ENCODE results near the gene ABHD16B. TPM values are rescaled to one million over a fixed set of nuclear protein-coding genes. Genes with fewer than 3 reads are reported as not detected.
A peak's percentile ranks its signal among the peaks of the same experiment; 100 is the strongest.

Gene ABHD16B
- not detected in 2 replicates for polyA plus RNA-seq (2011; rRNA removed)
- not detected in 2 replicates for polyA minus RNA-seq (2011; rRNA and poly(A)+ RNA removed)

DNA sequence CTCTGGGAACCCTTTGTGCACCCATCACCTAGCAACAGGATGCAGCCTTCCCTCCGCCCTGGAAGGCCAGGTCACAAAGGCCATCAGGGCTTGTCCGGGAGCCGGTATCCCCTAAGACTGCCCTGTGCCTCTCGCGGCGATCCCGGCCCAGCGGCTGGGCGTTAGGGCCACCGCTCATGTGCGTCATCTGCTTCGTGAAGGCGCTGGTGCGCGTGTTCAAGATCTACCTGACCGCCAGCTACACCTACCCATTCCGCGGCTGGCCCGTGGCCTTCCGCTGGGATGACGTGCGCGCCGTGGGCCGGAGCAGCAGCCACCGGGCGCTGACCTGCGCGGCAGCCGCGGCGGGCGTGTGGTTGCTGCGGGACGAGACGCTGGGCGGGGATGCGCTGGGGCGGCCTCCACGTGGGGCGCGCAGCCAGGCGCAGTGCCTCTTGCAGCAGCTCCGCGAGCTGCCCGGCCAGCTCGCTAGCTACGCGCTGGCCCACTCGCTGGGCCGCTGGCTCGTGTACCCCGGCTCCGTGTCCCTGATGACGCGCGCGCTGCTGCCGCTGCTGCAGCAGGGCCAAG lies at the start of gene ABHD16B:
TSS of gene ABHD16B (plus strand) at position 134 of the 570 bp plus-strand sequence. CDS start at position 177, 43 bp downstream.
- no peaks in the 10 kb centered on the region for H3K27me3 ChIP-seq (ENCODE audit: control insufficient read depth, insufficient read depth, low read length)
- CTCF ChIA-PET, result no interaction called here
- H3K4me3 ChIP-seq (ENCODE audit: low read depth, low read length), result no peak within 1 kb of the TSS
- no peak for DNase-seq (ENCODE audit: low read depth, low spot score)
- peaks cover 2% of the 10 kb centered on the region; the same call in 1 of the 2 replicates for H3K9me3 ChIP-seq (ENCODE audit: control insufficient read depth, insufficient read depth, low read length)
- no peak within 1 kb of the TSS for H3K27ac ChIP-seq (ENCODE audit: low read depth, low read length)
- TF ChIP-seq, protein P1, sequence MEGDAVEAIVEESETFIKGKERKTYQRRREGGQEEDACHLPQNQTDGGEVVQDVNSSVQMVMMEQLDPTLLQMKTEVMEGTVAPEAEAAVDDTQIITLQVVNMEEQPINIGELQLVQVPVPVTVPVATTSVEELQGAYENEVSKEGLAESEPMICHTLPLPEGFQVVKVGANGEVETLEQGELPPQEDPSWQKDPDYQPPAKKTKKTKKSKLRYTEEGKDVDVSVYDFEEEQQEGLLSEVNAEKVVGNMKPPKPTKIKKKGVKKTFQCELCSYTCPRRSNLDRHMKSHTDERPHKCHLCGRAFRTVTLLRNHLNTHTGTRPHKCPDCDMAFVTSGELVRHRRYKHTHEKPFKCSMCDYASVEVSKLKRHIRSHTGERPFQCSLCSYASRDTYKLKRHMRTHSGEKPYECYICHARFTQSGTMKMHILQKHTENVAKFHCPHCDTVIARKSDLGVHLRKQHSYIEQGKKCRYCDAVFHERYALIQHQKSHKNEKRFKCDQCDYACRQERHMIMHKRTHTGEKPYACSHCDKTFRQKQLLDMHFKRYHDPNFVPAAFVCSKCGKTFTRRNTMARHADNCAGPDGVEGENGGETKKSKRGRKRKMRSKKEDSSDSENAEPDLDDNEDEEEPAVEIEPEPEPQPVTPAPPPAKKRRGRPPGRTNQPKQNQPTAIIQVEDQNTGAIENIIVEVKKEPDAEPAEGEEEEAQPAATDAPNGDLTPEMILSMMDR (IDR thresholded peaks at IDR 0.05; ENCODE audit: low read depth, low read length), result no peak
- POLR2A ChIA-PET, result no interaction called here

DNA sequence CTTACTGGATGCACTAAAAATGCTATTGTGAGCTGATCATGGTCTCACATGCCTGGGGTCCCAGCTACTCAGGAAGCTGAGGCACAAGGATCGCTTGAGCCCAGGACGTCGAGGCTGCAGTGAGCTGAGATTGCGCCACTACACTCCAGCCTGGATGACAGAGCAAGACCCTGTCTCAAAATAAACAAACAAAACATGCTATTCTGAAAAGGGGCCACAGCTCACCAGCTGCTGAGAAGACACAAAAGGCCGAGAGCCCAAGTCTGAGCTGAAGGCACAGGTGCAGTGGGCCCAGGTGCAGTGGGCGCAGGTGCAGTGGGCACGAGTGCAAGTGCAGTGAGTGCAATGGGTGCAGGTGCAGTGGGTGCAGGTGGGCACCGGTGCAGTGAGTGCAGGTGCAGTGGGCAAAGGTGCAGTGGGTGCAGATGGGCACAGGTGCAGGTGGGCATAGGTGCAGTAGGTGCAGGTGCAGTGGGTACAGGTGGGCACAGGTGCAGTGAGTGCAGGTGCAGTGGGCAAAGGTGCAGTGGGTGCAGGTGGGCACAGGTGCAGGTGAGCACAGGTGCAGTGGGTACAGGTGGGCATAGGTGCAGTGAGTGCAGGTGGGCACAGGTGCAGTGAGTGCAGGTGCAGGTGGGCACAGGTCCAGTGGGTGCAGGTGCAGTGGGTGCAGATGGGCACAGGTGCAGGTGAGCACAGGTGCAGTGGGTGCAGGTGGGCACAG lies 46.2 kb upstream of the ABHD16B start:
- Histone ChIP-seq H3K27me3 (ENCODE audit: control insufficient read depth, insufficient read depth, low read length) (no peaks in the 10 kb centered on the region), H3K27ac (ENCODE audit: low read depth, low read length) (no peak overlapping the region), H3K9me3 (ENCODE audit: control insufficient read depth, insufficient read depth, low read length) (no peaks in the 10 kb centered on the region; the same call in 1 of the 2 replicates), H3K4me3 (ENCODE audit: low read depth, low read length) (no peak overlapping the region)
- TF ChIP-seq, protein P1 (IDR thresholded peaks at IDR 0.05; ENCODE audit: low read depth, low read length), result no peak
- POLR2A ChIA-PET, result no interaction called here
- no peak for DNase-seq (ENCODE audit: low read depth, low spot score)
- CTCF ChIA-PET, result interaction anchor here (1.0 kb wide), 1 partner anchor 40 kb away, joined by 3 read pairs; no protein-coding TSS in a partner anchor

DNA sequence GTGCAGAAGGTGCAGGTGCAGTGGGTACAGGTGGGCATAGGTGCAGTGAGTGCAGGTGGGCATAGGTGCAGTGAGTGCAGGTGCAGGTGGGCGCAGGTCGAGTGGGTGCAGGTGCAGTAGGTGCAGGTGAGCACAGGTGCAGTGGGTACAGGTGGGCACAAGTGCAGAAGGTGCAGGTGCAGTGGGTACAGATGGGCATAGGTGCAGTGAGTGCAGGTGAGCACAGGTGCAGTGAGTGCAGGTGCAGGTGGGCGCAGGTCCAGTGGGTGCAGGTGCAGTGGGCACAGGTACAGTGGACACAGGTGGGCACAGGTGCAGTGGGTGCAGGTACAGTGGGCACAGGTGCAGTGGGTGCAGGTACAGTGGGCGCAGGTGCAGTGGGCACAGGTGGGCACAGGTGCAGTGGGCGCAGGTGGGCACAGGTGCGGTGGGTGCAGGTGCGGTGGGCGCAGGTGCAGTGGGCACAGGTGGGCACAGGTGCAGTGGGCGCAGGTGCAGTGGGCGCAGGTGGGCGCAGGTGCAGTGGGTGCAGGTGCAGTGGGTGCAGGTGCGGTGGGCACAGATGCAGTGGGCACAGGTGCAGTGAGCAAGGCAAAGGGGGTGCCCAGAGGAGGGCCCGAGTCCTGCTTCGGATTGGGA lies 45.6 kb upstream of the ABHD16B start:
- CTCF ChIA-PET, result no interaction called here
- TF ChIP-seq, protein P1 (IDR thresholded peaks at IDR 0.05; ENCODE audit: low read depth, low read length), result no peak
- no peaks in the 10 kb centered on the region for H3K27me3 ChIP-seq (ENCODE audit: control insufficient read depth, insufficient read depth, low read length)
- H3K9me3 ChIP-seq (ENCODE audit: control insufficient read depth, insufficient read depth, low read length), result no peaks in the 10 kb centered on the region; the same call in 1 of the 2 replicates
- POLR2A ChIA-PET, result interaction anchor here (1.4 kb wide), 1 partner anchor 50 kb away, joined by 5 read pairs; the partner anchor contains the start of gene TPD52L2
- H3K27ac ChIP-seq (ENCODE audit: low read depth, low read length), result peak overlapping the region; percentile 65
- no peak overlapping the region for H3K4me3 ChIP-seq (ENCODE audit: low read depth, low read length)
- no peak for DNase-seq (ENCODE audit: low read depth, low spot score)

- no peaks in the 10 kb centered on the region; the same call in 1 of the 2 replicates for H3K9me3 ChIP-seq (ENCODE audit: control insufficient read depth, insufficient read depth, low read length)
- H3K27ac ChIP-seq (ENCODE audit: low read depth, low read length), result no peak overlapping the region
- no peak for DNase-seq (ENCODE audit: low read depth, low spot score)
- TF ChIP-seq, protein P1 (IDR thresholded peaks at IDR 0.05; ENCODE audit: low read depth, low read length), result peak; percentile 45
- ChIA-PET CTCF (no interaction called here), POLR2A (interaction anchor here (0.6 kb wide), 1 partner anchor 57 kb away, joined by 5 read pairs; no protein-coding TSS in a partner anchor)
- no peaks in the 10 kb centered on the region for H3K27me3 ChIP-seq (ENCODE audit: control insufficient read depth, insufficient read depth, low read length)
- H3K4me3 ChIP-seq (ENCODE audit: low read depth, low read length), result no peak overlapping the region
Observed at GRCh38 chr20:63819224-63819921, 41.9 kb upstream of the ABHD16B start.

Data from AG04450 (cell line).